Transverse colon (tissue), 4 donors: ENCODE measurements around the gene ANAPC16. TPM values are rescaled to one million over a fixed set of nuclear protein-coding genes. Genes with fewer than 3 reads are reported as not detected.

Experiments used
- DNase-seq: peaks from one replicate; pipeline ENCODE4 v3.0.0-alpha.2; 2019
- H3K27ac ChIP-seq, 4 donors: fragments of 200-600 bp; sonication (generic); 2 replicates each; pipeline ENCODE4 v1.5.1; 2016 to 2018; ENCODE audit warnings: inconsistent platforms in 4 of 4
- H3K27me3 ChIP-seq: fragments of 200-600 bp; sonication (generic); 2 replicates; pipeline ENCODE4 v1.5.1; 2017; ENCODE audit warnings: inconsistent platforms
- H3K36me3 ChIP-seq, 4 donors: fragments of 200-600 bp; sonication (generic); 2 replicates each; pipeline ENCODE4 v1.5.1; 2017 to 2019; ENCODE audit warnings: inconsistent platforms in 4 of 4
- H3K4me1 ChIP-seq, 4 donors: fragments of 200-600 bp; sonication (generic); 2 replicates each; pipeline ENCODE4 v1.5.1; 2017 to 2020; ENCODE audit warnings: inconsistent platforms in 4 of 4
- H3K4me3 ChIP-seq, 4 donors: fragments of 200-600 bp; sonication (generic); 1 replicate in 1 of 4; 2 replicates in 3 of 4; pipeline versions ENCODE4 v1.5.1 to v1.6.1; 2017 to 2019; ENCODE audit warnings: inconsistent platforms in 4 of 4
- H3K9me3 ChIP-seq, 2 donors: fragments of 200-600 bp; sonication (generic); 2 replicates each; pipeline ENCODE4 v1.5.1; 2017 to 2019; ENCODE audit warnings: inconsistent platforms in 2 of 2
- CTCF ChIP-seq, 5 experiments: fragments of 200-600 bp in 3 of 5; fragments of 450-650 bp in 2 of 5; sonication (generic) in 3 of 5; IDR thresholded peaks; 1 replicate in 2 of 5; 2 replicates in 3 of 5; pipeline ENCODE4 v1.5.1; 2016 to 2017; ENCODE audit warnings: antibody characterized with exemption in 5 of 5, inconsistent platforms in 3 of 5, mild to moderate bottlenecking in 2 of 5, moderate library complexity in 1 of 5
- EP300 ChIP-seq: sonication (generic); formaldehyde crosslinking; IDR thresholded peaks from one replicate; pipeline ENCODE4 v1.6.1; 2017; ENCODE audit warnings: antibody characterized with exemption, low read depth
- POLR2A ChIP-seq: fragments of 450-650 bp; IDR thresholded peaks from one replicate; pipeline ENCODE4 v1.6.1; 2016; ENCODE audit warnings: antibody characterized with exemption, mild to moderate bottlenecking, moderate library complexity
- POLR2AphosphoS5 ChIP-seq, 3 donors: sonication (generic); formaldehyde crosslinking; IDR thresholded peaks; one replicate each; pipeline ENCODE4 v1.6.1; 2016; ENCODE audit warnings: antibody characterized with exemption in 3 of 3
- WGBS, 2 donors: methylation state at CpG; one replicate each; pipeline ENCODE4 v1.1.5; 2018; ENCODE audit warnings: low coverage in 1 of 2; 5-methylcytosine and 5-hydroxymethylcytosine counted together
- in situ Hi-C, 4 donors: fragments of 200-750 bp; cut with MboI; loops; one replicate each; pipeline versions ENCODE4 v1.15.0 to v1.15.1; 2017; ENCODE audit warnings: low sequenced_read_pairs in 3 of 4, low pct_ligation_motif_present in 1 of 4, low pct_unique_long_range_greater_than_20kb in 1 of 4
- intact Hi-C: fragments of 100-400 bp; cut with DNase I; formaldehyde crosslinking; loops from one replicate; pipeline ENCODE4 v1.15.1; 2023; ENCODE audit warnings: low total_unique reads
- total RNA-seq, 4 donors: library from RNA; depleted of rRNA; stranded (reverse); fragments of >200 nt; gene quantifications; one replicate each; pipeline ENCODE4 v1.1.0, GENCODE V29; 2016

Gene ANAPC16
- total RNA-seq, 4 donors from 2014 or later = 57.6 to 77.4 (median 65.5) TPM

DNA sequence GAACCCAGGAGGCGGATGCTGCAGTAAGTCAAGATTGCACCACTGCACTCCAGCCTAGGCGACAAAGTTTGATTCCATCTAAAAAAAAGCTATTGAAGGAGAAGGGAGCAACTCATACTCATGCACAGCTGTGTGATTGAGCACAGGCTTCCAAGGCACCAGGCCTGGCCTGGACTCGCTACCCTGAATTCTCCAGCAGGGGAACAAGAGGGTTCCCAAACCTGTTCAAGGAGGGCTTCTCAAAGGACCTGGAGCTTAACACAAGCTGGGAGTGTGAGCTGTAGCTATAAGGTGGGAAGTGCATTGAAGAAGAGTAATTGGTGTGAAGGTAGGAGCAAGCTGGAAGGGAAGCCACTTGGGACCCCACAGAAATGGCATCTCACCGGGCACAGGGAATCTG is 42.8 kb downstream of the ANAPC16 start:
- TF ChIP-seq POLR2AphosphoS5 (IDR thresholded peaks at IDR 0.05) = no peak
- no peak for TF ChIP-seq CTCF (IDR thresholded peaks at IDR 0.05)
- TF ChIP-seq EP300 = no peak
- no peak for TF ChIP-seq POLR2A
- Histone ChIP-seq H3K9me3 (no peaks in the 10 kb centered on the region), H3K27me3 (no peaks in the 10 kb centered on the region), H3K4me1 (peaks cover 71 to 89% (median 77%) of the 10 kb centered on the region in 4 donors), H3K27ac (peak overlapping the region; percentile 89 to 94 (median 90)), H3K36me3 (no peaks in the 10 kb centered on the region), H3K4me3 (no peak overlapping the region)
- in situ Hi-C loops = no loop called here
- intact Hi-C loops = no loop called here
- no peak for DNase-seq
- 96 to 100% methylated on average over 3 to 4 of the region's 4 CpGs for WGBS, 2 donors

DNA sequence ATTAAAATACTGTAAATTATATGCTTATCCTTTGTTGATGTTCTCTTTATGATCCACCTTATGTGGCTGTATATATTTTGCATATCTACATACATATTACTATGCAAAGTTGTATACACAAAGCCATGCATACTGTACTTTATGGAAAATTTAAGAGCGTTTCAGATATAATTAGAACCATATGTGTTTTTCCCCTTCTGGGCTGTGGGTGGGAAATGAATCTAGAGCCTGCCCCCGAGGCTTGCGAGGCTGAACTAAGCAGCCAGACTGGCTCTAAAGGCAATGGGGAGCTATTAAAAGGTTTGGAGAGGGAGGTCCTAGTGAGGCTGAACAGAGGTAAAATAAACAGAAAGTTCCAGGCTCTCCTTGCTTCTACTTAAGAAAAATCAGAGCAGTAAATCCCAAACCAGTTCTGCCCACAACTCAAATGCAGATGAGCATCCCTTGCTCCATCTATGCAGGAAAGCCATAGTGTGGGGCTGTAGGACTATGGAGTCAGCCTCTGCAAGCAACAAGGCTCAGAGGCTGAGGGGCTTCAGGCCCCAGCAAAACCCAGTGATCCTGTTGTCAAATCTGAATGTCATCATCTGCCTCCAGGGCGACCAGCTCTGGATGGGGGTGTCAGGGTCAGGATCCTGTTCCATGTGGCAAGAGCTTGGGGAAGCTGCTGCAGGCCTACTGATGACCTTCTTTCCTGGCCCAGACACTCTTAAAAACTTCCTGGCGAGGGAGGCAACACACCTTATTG is 43.9 kb downstream of the ANAPC16 start:
- in situ Hi-C loops = no loop called here

GRCh38 chr10:72260239-72260975 is 44.6 kb downstream of the ANAPC16 start:
- 21% methylated on average over 18 of the region's 19 CpGs; no CpG with 5 or more reads in 1 of the 2 donors for WGBS, 2 donors
- Histone ChIP-seq H3K9me3 (no peaks in the 10 kb centered on the region), H3K4me3 (peak overlapping the region in 3 of 4 donors; percentile 38 to 56 (median 40)), H3K36me3 (no peaks in the 10 kb centered on the region), H3K4me1 (peaks cover 53 to 77% (median 64%) of the 10 kb centered on the region in 4 donors), H3K27ac (peak overlapping the region; percentile 89 to 94 (median 90)), H3K27me3 (no peaks in the 10 kb centered on the region)
- TF ChIP-seq POLR2AphosphoS5 (IDR thresholded peaks at IDR 0.05) (peak in 1 of 3 donors; percentile 30), POLR2A (no peak)
- in situ Hi-C loops = no loop called here
- intact Hi-C loops = no loop called here
- DNase-seq = peak; percentile 90

More for the DNA sequence above, 43.9 kb downstream of the ANAPC16 start:
- H3K27ac ChIP-seq = peak overlapping the region; percentile 89 to 94 (median 90)
- H3K27me3 ChIP-seq = no peaks in the 10 kb centered on the region
- no peak for DNase-seq
- no peaks in the 10 kb centered on the region for H3K9me3 ChIP-seq
- intact Hi-C loops = no loop called here
- H3K36me3 ChIP-seq = no peaks in the 10 kb centered on the region
- no peak overlapping the region for H3K4me3 ChIP-seq
- H3K4me1 ChIP-seq = peaks cover 61 to 84% (median 71%) of the 10 kb centered on the region in 4 donors
- no peak for TF ChIP-seq EP300
- TF ChIP-seq POLR2A = no peak
- no peak for TF ChIP-seq CTCF (IDR thresholded peaks at IDR 0.05)
- no peak for TF ChIP-seq POLR2AphosphoS5 (IDR thresholded peaks at IDR 0.05)
- WGBS, 2 donors = 30 to 56% methylated on average over 3 to 5 of the region's 5 CpGs

- peak; percentile 35 for DNase-seq
- Histone ChIP-seq H3K9me3 (no peaks in the 10 kb centered on the region), H3K27me3 (no peaks in the 10 kb centered on the region), H3K27ac (peak overlapping the region; percentile 89 to 94 (median 90)), H3K36me3 (no peaks in the 10 kb centered on the region), H3K4me1 (peaks cover 46 to 69% (median 56%) of the 10 kb centered on the region in 4 donors), H3K4me3 (peak overlapping the region; percentile 15 to 56 (median 39))
- TF ChIP-seq POLR2A (peak; percentile 29), POLR2AphosphoS5 (IDR thresholded peaks at IDR 0.05) (peak in 2 of 3 donors; percentile 35 to 39), CTCF (IDR thresholded peaks at IDR 0.05) (no peak), EP300 (no peak)
- intact Hi-C loops (no loop called here), in situ Hi-C loops (no loop called here)
- 0 to 4% methylated on average over 3 to 25 of the region's 30 CpGs for WGBS, 2 donors
Measured at GRCh38 chr10:72260976-72261783, 45.4 kb downstream of the ANAPC16 start.
